Mesothelial cell of epicardium (in vitro differentiated cells): Measurements from ENCODE around the gene OR1G1. TPM values are rescaled to one million over a fixed set of nuclear protein-coding genes. Genes with fewer than 3 reads are reported as not detected.
"Not testable (repeated sequence)": the region's sequence is repeated elsewhere in the genome, so short reads cannot be mapped to it uniquely, and the experiment has no call there.

Source experiments
- DNase-seq, 2 experiments: peaks; one replicate each; pipeline ENCODE4 v3.0.0; 2021; ENCODE audit warnings: low spot score in 2 of 2; ENCODE audit not compliant: unreplicated experiment in 2 of 2
- H3K27ac Mint-ChIP-seq: 2 replicates; pipeline ENCODE4 v1.8.0; 2021; ENCODE audit warnings: mixed read lengths
- H3K27me3 Mint-ChIP-seq: 2 replicates; pipeline ENCODE4 v1.8.0; 2021; ENCODE audit warnings: low read depth, mixed read lengths
- H3K36me3 Mint-ChIP-seq: 2 replicates; pipeline ENCODE4 v1.8.0; 2021; ENCODE audit warnings: mixed read lengths
- H3K4me1 Mint-ChIP-seq: 2 replicates; pipeline ENCODE4 v1.8.0; 2021; ENCODE audit warnings: mixed read lengths
- H3K4me3 Mint-ChIP-seq: 2 replicates; pipeline ENCODE4 v1.8.0; 2021; ENCODE audit warnings: mild to moderate bottlenecking, moderate library complexity, mixed read lengths
- H3K9me3 Mint-ChIP-seq: 2 replicates; pipeline ENCODE4 v1.8.0; 2021; ENCODE audit warnings: mixed read lengths
- total RNA-seq: library from RNA; stranded (reverse); gene quantifications from 3 replicates; pipeline ENCODE4 v1.2.1, GENCODE V29; 2021
- TF ChIP-seq, protein P1 (sequence below): fragments of 200-600 bp; sonication (generic); IDR thresholded peaks from one replicate; pipeline ENCODE4 v1.5.0; 2021; ENCODE audit warnings: antibody characterized with exemption; ENCODE audit not compliant: unreplicated experiment

The OR1G1 gene
- total RNA-seq: not detected in 3 replicates

DNA sequence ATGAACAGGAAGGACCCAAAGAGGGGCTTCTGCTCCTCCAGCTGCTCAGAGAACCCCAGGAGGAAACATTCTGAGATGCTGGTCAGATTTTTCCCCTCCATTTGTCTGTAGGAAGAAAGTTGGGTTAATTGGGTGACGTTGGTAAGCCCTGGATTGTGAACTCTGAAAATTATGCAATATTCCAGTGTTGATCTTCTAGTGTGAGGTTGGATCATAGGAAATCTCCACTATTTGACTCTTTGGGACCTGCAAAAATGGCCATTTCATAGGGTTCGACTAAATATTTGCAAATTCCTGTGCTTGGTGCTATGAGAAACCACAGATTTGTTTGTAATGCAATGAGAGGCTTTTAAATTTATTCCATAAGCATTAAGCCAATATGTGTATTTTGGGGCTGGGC, at the start of gene OR1G1:
Gene OR1G1 (minus strand): TSS at position 101 of the 400 bp plus-strand sequence. CDS start 0 bp downstream, at position 101.
- Mint-ChIP-seq H3K36me3 (no peaks in the 10 kb centered on the region), H3K27me3 (no peaks in the 10 kb centered on the region), H3K4me3 (no peak within 1 kb of the TSS), H3K4me1 (no peaks in the 10 kb centered on the region), H3K27ac (no peak within 1 kb of the TSS), H3K9me3 (peaks cover 56% of the 10 kb centered on the region)
- DNase-seq: no peak
- TF ChIP-seq, protein P1, sequence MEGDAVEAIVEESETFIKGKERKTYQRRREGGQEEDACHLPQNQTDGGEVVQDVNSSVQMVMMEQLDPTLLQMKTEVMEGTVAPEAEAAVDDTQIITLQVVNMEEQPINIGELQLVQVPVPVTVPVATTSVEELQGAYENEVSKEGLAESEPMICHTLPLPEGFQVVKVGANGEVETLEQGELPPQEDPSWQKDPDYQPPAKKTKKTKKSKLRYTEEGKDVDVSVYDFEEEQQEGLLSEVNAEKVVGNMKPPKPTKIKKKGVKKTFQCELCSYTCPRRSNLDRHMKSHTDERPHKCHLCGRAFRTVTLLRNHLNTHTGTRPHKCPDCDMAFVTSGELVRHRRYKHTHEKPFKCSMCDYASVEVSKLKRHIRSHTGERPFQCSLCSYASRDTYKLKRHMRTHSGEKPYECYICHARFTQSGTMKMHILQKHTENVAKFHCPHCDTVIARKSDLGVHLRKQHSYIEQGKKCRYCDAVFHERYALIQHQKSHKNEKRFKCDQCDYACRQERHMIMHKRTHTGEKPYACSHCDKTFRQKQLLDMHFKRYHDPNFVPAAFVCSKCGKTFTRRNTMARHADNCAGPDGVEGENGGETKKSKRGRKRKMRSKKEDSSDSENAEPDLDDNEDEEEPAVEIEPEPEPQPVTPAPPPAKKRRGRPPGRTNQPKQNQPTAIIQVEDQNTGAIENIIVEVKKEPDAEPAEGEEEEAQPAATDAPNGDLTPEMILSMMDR: no peak

DNA sequence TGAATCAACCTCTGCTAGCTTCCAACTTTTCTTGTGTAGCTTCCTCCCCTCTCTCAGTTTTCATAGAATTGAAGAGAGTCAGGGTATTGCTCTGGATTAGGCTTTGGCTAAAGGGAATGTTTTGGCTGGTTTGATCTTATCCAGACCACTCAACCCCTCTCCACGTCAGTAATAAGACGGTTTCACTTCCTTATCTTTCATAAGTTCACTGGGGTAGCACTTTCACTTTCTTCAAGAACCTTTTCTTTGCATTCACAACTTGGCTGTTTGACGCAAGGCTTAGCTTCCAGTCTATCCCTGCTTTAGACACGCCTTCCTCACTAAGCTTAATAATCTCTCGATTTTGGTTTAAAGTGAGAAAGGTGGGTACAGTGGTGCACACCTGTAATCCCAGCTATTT, 40.2 kb upstream of the OR1G1 start:
- Mint-ChIP-seq H3K9me3 (peaks cover 65% of the 10 kb centered on the region), H3K27ac (no peak overlapping the region), H3K36me3 (no peaks in the 10 kb centered on the region), H3K27me3 (no peaks in the 10 kb centered on the region), H3K4me1 (no peaks in the 10 kb centered on the region), H3K4me3 (no peak overlapping the region)
- DNase-seq: no peak
- TF ChIP-seq, protein P1: no peak

DNA sequence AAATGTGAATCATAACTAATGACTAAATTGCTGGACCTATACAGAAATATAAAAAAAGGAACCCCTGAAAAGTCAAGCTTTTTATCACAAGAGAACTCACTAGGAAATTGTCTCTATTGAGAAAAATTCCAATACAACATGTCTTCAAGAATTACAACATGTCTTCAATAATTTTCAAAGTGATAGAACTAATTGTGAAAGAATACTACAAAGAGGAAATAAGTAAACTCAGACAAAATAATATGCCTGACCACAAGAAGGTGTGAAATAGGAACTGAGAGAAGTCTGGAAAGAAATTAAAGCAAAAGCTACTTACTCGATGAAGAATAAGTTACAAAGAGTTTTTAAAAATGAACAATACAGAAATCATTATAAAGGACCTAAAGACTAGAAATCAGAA, 29.9 kb upstream of the OR1G1 start:
- Mint-ChIP-seq H3K4me3 (no peak overlapping the region), H3K4me1 (no peaks in the 10 kb centered on the region), H3K27ac (no peak overlapping the region), H3K9me3 (peaks cover 61% of the 10 kb centered on the region), H3K36me3 (peaks cover 2% of the 10 kb centered on the region), H3K27me3 (no peaks in the 10 kb centered on the region)
- TF ChIP-seq, protein P1: no peak
- DNase-seq: no peak

DNA sequence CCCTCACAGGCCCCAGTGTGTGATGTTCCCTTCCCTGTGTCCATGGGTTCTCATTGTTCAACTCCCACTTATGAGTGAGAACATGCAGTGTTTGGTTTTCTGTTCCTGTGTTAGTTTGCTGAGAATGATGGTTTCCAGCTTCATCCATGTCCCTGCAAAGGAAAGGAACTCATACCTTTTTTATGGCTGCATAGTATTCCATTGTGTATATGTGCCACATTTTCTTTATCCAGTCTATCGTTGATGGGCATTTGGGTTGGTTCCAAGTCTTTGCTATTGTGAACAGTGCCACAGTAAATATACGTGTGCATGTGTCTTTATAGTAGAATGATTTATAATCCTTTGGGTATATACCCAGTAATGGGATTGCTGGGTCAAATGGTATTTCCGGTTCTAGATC, 10.1 kb upstream of the OR1G1 start:
- not testable (repeated sequence) for H3K36me3 Mint-ChIP-seq, DNase-seq, H3K4me1 Mint-ChIP-seq, H3K4me3 Mint-ChIP-seq, H3K27me3 Mint-ChIP-seq, H3K27ac Mint-ChIP-seq
- peaks cover 73% of the 10 kb centered on the region for H3K9me3 Mint-ChIP-seq

DNA sequence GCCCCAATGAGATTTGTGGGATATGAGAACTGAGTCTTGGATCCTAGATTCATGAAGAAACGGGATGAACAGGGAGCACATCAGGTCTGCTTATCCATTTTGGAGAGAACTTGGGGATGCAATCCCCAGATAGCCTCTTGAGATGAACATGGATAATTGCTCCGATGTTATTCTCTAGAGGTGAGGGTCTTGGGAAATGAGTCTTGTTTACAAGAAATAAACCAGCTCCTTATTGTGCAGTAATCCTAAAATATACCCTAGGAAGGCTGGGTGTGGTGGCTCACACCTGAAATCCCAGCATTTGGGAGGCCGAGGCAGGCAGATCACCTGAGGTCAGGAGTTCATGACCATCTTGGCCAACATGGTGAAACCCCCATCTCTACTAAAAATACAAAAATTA, 23.0 kb downstream of the OR1G1 start, which contains the start of gene OR1D2:
Gene OR1D2 (minus strand): TSS at position 101 of the 400 bp plus-strand sequence. CDS start 11,426 bp downstream, outside the sequence.
- Mint-ChIP-seq H3K4me1 (no peaks in the 10 kb centered on the region), H3K9me3 (peaks cover 78% of the 10 kb centered on the region)

More for the DNA sequence above, 23.0 kb downstream of the OR1G1 start, which contains the start of gene OR1D2:
- no peak within 1 kb of the TSS for H3K4me3 Mint-ChIP-seq
- TF ChIP-seq, protein P1: no peak
- no peaks in the 10 kb centered on the region for H3K36me3 Mint-ChIP-seq
- H3K27ac Mint-ChIP-seq: no peak within 1 kb of the TSS
- H3K27me3 Mint-ChIP-seq: no peaks in the 10 kb centered on the region
- no peak for DNase-seq

Other genes with a start within 250 kb of the OR1G1 start
- not detected in 3 replicates for gene OR1D5, start 63.9 kb downstream of the OR1G1 start, total RNA-seq
- not detected in 3 replicates for gene OR1D2, start 23.1 kb downstream of the OR1G1 start, total RNA-seq
- gene OR1A2, start 70.0 kb upstream of the OR1G1 start, total RNA-seq: not detected in 3 replicates
- not detected in 3 replicates for gene OR1A1, start 80.1 kb upstream of the OR1G1 start, total RNA-seq
- not detected in 3 replicates for gene OR3A1, start 170.8 kb upstream of the OR1G1 start, total RNA-seq